CD4-positive, alpha-beta T cell treated with Interleukin-4 for 1 hour (primary cell): ENCODE results near the gene DPYD.

Experiments used
- DNase-seq, 2 donors: peaks; one replicate each; pipeline ENCODE4 v3.0.0-alpha.2; 2020 to 2022

DPYD gene

GRCh38 chr1:97837161-97837560 is 83.7 kb downstream of the DPYD start:
- no peak for DNase-seq

- DNase-seq, result no peak
These were observed 85.9 kb downstream of the DPYD start for GRCh38 chr1:97834899-97835298.

- no peak for DNase-seq
These were observed 87.0 kb downstream of the DPYD start for GRCh38 chr1:97833881-97834280.

- DNase-seq, result no peak
These were observed 88.4 kb downstream of the DPYD start for GRCh38 chr1:97832481-97832880.

GRCh38 chr1:97827887-97828286 is 92.9 kb downstream of the DPYD start:
- peak in 1 of 2 donors; percentile 7 for DNase-seq

- no peak for DNase-seq
These were observed 94.0 kb downstream of the DPYD start for GRCh38 chr1:97826820-97827219.

- DNase-seq, result no peak
These were observed 96.2 kb downstream of the DPYD start for GRCh38 chr1:97824624-97825023.

- no peak for DNase-seq
These were observed 96.6 kb downstream of the DPYD start for GRCh38 chr1:97824200-97824599.

GRCh38 chr1:97820470-97821188 is 100.2 kb downstream of the DPYD start:
- peak in 1 of 2 donors; percentile 25 for DNase-seq

- DNase-seq, result no peak
These were observed 103.9 kb downstream of the DPYD start for GRCh38 chr1:97816927-97817326.

- DNase-seq, result no peak
These were observed 106.0 kb downstream of the DPYD start for GRCh38 chr1:97814804-97815203.

GRCh38 chr1:97814121-97814520 is 106.7 kb downstream of the DPYD start:
- no peak for DNase-seq

GRCh38 chr1:97812076-97812475 is 108.8 kb downstream of the DPYD start:
- no peak for DNase-seq

- DNase-seq, result no peak
These were observed 113.8 kb downstream of the DPYD start for GRCh38 chr1:97806996-97807520.

GRCh38 chr1:97806326-97806725 is 114.5 kb downstream of the DPYD start:
- no peak for DNase-seq

- no peak for DNase-seq
These were observed 115.7 kb downstream of the DPYD start for GRCh38 chr1:97805093-97805492.

- no peak for DNase-seq
These were observed 117.8 kb downstream of the DPYD start for GRCh38 chr1:97803026-97803425.

GRCh38 chr1:97802011-97802410 is 118.8 kb downstream of the DPYD start:
- no peak for DNase-seq

GRCh38 chr1:97797403-97798183 is 123.2 kb downstream of the DPYD start:
- DNase-seq, result no peak

- no peak for DNase-seq
These were observed 124.1 kb downstream of the DPYD start for GRCh38 chr1:97796711-97797110.

- no peak for DNase-seq
These were observed 128.2 kb downstream of the DPYD start for GRCh38 chr1:97792655-97793054.

- peak in 1 of 2 donors; percentile 0 for DNase-seq
These were observed 129.6 kb downstream of the DPYD start for GRCh38 chr1:97791251-97791650.

GRCh38 chr1:97787231-97787630 is 133.6 kb downstream of the DPYD start:
- no peak for DNase-seq

GRCh38 chr1:97784661-97785060 is 136.2 kb downstream of the DPYD start:
- no peak for DNase-seq
